GM18507 (cell line): Measurements from ENCODE around the gene URGCP.

Experiments
- DNase-seq: peaks from one replicate; pipeline ENCODE4 v3.0.0; 2011; ENCODE audit warnings: low read depth; ENCODE audit not compliant: insufficient read length; ENCODE audit errors: extremely low spot score
- FAIRE-seq: peaks from 2 replicates; lab custom pipeline; 2011; peaks lifted over from hg19 to GRCh38; lab: Jason Lieb, UNC

The URGCP gene, protein sequence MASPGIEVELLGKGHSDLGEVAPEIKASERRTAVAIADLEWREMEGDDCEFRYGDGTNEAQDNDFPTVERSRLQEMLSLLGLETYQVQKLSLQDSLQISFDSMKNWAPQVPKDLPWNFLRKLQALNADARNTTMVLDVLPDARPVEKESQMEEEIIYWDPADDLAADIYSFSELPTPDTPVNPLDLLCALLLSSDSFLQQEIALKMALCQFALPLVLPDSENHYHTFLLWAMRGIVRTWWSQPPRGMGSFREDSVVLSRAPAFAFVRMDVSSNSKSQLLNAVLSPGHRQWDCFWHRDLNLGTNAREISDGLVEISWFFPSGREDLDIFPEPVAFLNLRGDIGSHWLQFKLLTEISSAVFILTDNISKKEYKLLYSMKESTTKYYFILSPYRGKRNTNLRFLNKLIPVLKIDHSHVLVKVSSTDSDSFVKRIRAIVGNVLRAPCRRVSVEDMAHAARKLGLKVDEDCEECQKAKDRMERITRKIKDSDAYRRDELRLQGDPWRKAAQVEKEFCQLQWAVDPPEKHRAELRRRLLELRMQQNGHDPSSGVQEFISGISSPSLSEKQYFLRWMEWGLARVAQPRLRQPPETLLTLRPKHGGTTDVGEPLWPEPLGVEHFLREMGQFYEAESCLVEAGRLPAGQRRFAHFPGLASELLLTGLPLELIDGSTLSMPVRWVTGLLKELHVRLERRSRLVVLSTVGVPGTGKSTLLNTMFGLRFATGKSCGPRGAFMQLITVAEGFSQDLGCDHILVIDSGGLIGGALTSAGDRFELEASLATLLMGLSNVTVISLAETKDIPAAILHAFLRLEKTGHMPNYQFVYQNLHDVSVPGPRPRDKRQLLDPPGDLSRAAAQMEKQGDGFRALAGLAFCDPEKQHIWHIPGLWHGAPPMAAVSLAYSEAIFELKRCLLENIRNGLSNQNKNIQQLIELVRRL

DNA sequence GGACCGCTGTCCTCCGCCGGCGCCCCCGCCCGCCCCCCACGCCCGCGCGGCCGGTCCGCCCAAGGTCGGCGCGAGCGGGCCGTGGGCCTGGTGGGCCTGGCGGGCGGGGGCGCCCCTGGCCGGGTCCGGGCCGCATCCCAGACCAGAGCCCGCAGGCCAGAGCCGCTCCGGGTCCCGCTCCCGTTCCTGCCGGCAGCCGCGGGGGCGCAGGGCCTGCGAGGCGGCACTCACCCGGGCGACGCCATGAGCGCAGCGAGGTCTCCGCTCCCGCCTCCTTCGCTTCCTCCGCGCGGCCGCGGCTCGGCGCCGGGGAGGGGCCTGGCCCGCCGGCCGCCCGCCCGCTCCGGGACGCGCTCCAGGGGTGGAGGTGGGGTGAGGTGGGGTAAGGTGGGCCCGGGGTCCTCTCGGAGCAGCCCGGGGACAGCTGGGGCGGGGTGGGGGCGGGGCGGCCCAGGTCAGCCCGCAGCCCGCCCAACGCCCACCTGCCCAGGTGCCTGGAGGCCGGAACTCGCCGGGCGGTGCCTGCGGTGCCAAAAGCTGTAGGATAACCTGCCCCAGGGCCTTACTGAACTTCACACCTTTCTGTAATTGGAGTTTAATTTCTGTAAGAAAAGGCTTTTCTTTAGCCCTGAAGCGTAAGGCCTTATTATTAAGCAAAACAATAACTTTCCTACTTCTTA is at the start of gene URGCP:
URGCP (minus strand) TSS at position 266 of the 680 bp plus-strand sequence; CDS start at position 245, 21 bp downstream.
- FAIRE-seq: no peak
- DNase-seq: peak; percentile 68

DNA sequence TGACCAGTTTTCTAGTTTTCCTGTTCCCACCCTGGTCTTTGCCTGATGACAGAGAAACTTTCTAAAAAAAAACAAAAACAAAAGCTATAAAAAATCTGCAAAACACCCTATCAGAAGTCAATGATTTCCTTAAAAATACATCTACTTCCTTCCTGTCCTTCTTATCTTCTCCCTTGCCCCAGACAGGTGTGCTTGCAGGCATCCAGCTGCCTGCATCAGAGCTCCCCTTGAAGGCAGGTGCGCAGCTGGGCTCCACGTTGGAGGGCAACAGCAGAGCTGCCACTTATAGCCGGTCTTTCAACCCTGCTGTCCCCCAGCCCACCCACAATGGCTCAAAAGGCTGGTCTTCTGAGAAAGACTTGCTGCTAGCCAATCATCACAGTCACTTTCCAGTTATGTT is 49.6 kb upstream of the URGCP start:
- FAIRE-seq: no peak

GRCh38 chr7:43954524-43955228 is 48.3 kb upstream of the URGCP start:
- DNase-seq: peak; percentile 23
- FAIRE-seq: peak; percentile 77

More for the DNA sequence above, 49.6 kb upstream of the URGCP start:
- DNase-seq: no peak

GRCh38 chr7:43953071-43953470 is 46.7 kb upstream of the URGCP start:
- DNase-seq: no peak
- no peak for FAIRE-seq

- DNase-seq (no peak), FAIRE-seq (no peak)
Measured at GRCh38 chr7:43952028-43952427, 45.6 kb upstream of the URGCP start.

- DNase-seq (no peak), FAIRE-seq (no peak)
Measured at GRCh38 chr7:43944286-43944685, 37.9 kb upstream of the URGCP start.

- DNase-seq (no peak), FAIRE-seq (no peak)
Measured at GRCh38 chr7:43943417-43944187, 37.2 kb upstream of the URGCP start.

DNA sequence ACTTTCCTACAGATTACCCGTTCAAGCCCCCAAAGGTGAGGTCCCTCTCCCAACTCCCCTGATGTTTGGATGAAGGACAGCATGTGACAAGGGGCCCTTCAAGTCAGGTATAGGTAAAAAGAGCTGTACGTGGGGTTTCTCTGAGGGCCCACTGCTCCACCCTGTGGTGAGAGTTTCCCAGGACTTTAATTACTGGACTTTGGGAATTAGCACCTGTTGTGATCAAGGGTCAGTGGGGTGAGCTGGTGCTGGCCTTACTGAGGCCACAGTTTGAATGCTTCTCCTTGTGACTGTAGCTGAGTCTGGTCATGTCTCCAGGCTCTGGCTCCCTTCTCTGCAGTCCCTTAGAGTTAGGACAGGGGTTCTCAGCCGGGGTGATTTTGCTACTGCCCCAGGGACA is 36.6 kb upstream of the URGCP start:
- FAIRE-seq (no peak), DNase-seq (no peak)

GRCh38 chr7:43942250-43942649 is 35.9 kb upstream of the URGCP start:
- DNase-seq: no peak

GRCh38 chr7:43938892-43939482 is 32.6 kb upstream of the URGCP start:
- DNase-seq: no peak
- no peak for FAIRE-seq

More at GRCh38 chr7:43942250-43942649, 35.9 kb upstream of the URGCP start:
- no peak for FAIRE-seq

GRCh38 chr7:43937444-43937843 is 31.0 kb upstream of the URGCP start:
- FAIRE-seq: no peak
- no peak for DNase-seq

DNA sequence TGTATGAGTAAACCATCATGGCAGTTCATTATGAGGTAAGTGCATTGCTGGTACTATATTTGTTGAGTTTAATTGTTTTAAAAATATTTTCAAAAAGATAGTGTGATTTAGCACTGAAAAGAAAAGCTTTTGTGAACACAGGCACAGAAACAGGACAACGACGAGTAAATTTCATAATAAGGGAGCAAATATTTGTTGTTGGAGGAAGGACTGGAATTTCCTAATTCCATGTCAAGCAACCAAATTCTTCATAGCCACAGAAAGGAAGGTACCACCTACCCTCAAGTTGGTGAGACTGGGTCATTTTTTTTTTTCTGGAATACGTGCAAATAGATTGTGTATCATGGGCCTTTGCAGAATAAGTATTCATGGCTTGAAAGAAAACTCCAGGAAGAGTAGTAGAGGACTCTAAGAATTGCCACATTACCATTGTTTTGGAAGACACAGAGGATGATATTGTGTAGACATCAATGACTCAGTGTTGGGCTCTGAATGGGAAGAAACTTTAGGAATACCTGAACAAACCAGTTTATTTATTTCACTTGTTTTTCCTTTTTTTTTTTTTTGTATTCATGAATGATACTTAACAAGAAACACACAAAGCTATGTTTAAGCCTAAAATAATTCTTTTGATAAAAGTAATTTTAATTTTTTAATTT is 27.6 kb upstream of the URGCP start:
- DNase-seq (no peak), FAIRE-seq (no peak)

DNA sequence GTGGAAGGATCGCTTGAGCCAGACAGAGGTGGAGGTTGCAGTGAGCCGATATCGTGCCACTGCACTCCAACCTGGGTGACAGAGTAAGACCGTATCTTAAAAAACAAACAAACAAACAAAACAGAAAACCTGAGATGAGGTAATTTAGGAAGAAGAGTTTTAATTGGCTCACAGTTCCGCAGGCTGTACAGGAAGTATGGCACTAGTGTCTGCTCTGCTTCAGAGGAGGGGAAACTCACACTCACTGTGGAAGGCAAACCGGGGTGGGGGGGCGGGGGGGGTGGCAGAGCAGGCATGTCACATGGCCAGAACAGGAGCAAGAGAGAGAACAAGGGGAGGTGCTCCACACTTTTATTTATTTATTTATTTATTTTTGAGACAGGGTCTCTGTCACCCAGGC is 24.9 kb upstream of the URGCP start:
- FAIRE-seq: no peak
- no peak for DNase-seq

DNA sequence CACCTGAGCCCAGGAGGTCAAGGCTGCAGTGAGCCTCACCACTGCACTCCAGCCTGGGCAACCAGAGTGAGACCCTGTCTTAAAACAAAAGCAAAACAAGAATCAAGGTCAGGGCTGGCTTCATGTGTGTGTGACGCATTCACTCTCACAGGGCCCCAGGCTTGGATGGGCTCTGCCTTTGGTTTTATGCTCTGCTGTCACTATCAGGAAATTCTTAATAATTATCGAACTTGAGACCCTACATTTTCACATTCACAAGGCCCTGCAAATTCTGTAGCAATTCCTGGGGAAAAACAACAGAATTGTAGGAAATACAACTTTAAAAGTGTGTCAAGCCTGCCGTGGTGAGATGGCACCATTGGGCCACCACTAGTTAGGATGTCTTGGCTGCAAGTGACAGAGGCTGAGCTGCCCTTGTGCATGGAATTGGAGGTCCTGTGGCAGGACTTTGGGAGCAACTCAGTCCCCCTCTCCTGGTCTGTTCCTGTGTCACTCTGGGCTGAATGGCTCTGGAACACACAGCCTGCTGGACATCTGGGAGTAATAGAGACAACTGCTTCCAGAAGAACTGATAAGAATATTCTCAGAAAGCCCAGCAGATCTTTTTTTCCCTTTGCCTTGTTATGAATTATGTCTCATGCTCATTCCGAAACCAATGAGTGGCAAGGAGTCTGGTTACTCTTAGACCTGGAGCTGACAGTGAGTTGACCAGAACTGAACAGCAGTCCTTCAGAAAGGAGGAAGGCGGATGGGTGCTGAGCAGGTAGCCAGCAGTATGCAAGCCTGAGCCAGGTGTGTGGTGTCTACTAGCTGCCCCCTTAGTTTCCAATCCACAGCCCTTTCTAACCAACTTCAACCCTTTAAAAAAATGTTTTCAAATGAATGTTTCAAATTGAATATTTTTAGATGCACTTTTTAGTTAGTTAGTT is 23.4 kb upstream of the URGCP start:
- DNase-seq: no peak
- no peak for FAIRE-seq

DNA sequence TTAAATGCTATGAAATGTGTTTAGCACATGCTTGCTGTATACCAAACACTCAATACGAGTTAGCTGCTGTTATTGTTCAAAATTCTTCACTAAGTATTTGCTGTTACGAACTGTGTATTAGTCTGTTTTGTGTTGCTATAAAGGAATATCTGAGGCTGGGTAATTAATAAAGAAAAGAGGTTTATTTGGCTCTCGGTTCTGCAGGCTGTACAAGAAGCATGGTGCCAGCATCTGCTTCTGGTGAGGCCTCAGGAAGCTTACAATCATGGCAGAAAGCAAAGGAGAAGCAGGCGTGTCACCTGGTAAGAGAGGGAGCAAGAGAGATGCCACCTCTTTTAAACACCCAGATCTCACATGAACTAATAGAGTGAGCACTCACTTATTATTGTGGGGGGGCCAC is 21.4 kb upstream of the URGCP start:
- DNase-seq (no peak), FAIRE-seq (no peak)

- no peak for FAIRE-seq
Measured at GRCh38 chr7:43926798-43927123, 20.4 kb upstream of the URGCP start.

More at GRCh38 chr7:43926798-43927123, 20.4 kb upstream of the URGCP start:
- DNase-seq: no peak
